Mesothelial cell of epicardium (in vitro differentiated cells): ENCODE data around the gene POLG. TPM values are rescaled to one million over a fixed set of nuclear protein-coding genes. Genes with fewer than 3 reads are reported as not detected.
A peak's percentile ranks its signal among the peaks of the same experiment; 100 is the strongest.

Source experiments
- DNase-seq, 2 experiments: peaks; one replicate each; pipeline ENCODE4 v3.0.0; 2021; ENCODE audit warnings: low spot score in 2 of 2; ENCODE audit not compliant: unreplicated experiment in 2 of 2
- H3K27ac Mint-ChIP-seq: 2 replicates; pipeline ENCODE4 v1.8.0; 2021; ENCODE audit warnings: mixed read lengths
- H3K27me3 Mint-ChIP-seq: 2 replicates; pipeline ENCODE4 v1.8.0; 2021; ENCODE audit warnings: low read depth, mixed read lengths
- H3K36me3 Mint-ChIP-seq: 2 replicates; pipeline ENCODE4 v1.8.0; 2021; ENCODE audit warnings: mixed read lengths
- H3K4me1 Mint-ChIP-seq: 2 replicates; pipeline ENCODE4 v1.8.0; 2021; ENCODE audit warnings: mixed read lengths
- H3K4me3 Mint-ChIP-seq: 2 replicates; pipeline ENCODE4 v1.8.0; 2021; ENCODE audit warnings: mild to moderate bottlenecking, moderate library complexity, mixed read lengths
- H3K9me3 Mint-ChIP-seq: 2 replicates; pipeline ENCODE4 v1.8.0; 2021; ENCODE audit warnings: mixed read lengths
- CTCF ChIP-seq: fragments of 200-600 bp; sonication (generic); IDR thresholded peaks from one replicate; pipeline ENCODE4 v1.5.0; 2021; ENCODE audit warnings: antibody characterized with exemption; ENCODE audit not compliant: unreplicated experiment
- total RNA-seq: library from RNA; stranded (reverse); gene quantifications from 3 replicates; pipeline ENCODE4 v1.2.1, GENCODE V29; 2021

The POLG gene
- total RNA-seq, 1 donor from 2014 or later: 68.2 TPM

DNA sequence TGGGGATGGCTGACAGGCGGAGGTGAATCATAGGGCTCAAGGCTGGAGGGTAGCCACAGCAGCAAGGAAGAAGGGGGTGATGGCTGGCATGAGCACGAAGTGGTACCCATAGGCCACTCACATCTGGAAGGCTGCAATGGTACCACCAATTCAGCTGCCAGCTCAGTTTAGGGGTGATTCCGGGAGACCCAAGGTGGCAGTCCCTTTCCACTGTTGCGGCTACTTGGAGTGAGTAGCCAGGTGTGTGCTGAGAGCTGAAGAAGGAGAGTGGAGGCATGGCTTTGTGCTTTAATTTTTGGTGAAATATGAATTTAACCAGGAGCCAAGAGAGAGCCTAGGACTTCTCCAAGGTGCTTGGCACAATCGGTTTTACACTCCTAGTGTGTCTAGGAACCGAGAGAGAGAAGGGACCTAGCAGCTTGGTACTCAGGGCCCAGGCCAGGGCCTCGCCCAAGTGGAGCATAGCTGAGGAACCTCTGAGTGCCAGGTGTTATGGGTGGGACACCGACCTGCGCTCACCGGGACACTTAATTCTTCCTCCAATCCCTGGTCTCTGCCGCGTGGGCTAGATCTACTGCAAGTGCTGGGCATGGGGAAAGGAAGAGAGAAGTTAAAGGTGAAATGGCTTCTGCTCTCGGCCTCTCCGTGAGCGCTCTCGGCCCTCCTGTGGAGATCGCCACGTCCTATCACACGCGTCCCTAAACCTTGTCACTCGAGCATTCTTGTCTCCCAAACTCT lies 32.2 kb upstream of the POLG start:
- Mint-ChIP-seq H3K27ac (no peak overlapping the region), H3K27me3 (peaks cover 94% of the 10 kb centered on the region), H3K4me3 (peak overlapping the region; percentile 26), H3K4me1 (peaks cover 7% of the 10 kb centered on the region), H3K36me3 (no peaks in the 10 kb centered on the region), H3K9me3 (no peaks in the 10 kb centered on the region)
- no peak for TF ChIP-seq CTCF
- no peak for DNase-seq

DNA sequence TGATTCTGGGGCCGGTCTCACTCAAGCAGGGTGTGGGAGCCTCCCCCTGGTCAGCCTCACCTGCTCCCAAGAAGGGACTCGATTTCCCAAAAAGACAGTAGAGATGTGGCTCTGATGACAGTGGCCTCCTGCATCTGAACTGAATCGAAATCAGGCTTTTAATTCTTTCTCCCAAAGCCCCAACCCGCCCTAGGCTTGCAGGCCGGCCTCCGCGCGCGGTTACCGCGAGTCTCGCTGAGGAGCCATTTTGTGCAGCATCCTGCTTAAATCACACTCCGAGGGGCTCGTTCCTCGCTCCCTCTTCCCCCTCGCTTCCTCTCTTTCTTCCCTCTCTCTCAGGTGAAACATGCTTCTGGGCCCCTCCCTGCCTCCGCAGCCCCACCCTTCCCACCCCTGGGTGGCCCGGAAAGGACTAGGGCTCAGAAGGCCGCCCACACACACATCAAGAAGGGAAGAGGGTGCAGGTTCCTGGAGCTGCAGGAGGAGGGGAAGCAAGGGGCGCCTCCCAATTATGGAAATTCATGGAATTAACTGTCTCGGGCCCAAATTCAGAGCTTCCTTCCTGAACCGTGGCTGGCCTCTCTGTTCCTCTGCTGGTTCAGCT lies 30.9 kb upstream of the POLG start:
- H3K9me3 Mint-ChIP-seq: no peaks in the 10 kb centered on the region
- no peak overlapping the region for H3K4me3 Mint-ChIP-seq
- no peak for DNase-seq
- peaks cover 96% of the 10 kb centered on the region for H3K27me3 Mint-ChIP-seq
- peaks cover 9% of the 10 kb centered on the region for H3K4me1 Mint-ChIP-seq
- H3K27ac Mint-ChIP-seq: no peak overlapping the region
- no peak for TF ChIP-seq CTCF
- H3K36me3 Mint-ChIP-seq: no peaks in the 10 kb centered on the region

DNA sequence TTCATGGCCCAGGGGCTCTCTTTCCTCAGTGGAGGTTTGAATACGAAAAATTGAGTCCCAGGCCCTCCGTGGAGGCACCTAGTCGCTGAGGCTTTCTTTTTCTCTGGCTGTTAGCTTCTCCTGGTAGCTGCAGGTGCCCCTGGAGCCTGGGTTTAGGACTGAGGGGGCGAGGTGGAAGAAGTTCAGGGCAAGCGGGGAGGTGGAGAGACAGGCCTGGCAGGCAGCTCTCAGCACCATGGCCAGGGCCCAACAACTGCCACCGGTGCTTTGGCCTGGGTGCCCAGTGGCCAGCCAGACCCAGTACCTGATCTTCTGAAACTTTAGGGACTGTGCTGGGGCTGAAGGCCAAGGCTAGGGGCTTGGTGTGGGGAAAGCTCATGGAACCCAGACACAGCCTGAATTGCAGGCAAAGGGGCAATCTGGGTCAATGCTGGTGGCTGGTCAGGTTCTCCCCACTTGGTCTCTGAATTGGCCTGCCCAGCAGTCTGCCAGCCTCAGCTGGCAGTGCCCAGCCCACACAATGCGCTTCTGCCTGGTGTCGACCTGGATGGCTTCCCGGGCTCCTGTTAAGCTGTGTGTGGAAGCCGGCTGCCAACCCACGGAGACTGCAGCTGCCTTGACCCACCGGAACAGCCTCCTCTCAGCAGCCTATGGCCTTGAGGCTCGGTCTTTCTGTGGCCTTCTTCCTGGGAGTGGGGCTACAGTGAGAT lies 30.3 kb upstream of the POLG start:
- no peaks in the 10 kb centered on the region for H3K36me3 Mint-ChIP-seq
- no peak for DNase-seq
- peaks cover 96% of the 10 kb centered on the region for H3K27me3 Mint-ChIP-seq
- no peaks in the 10 kb centered on the region for H3K9me3 Mint-ChIP-seq
- no peak overlapping the region for H3K4me3 Mint-ChIP-seq
- peaks cover 9% of the 10 kb centered on the region for H3K4me1 Mint-ChIP-seq
- no peak overlapping the region for H3K27ac Mint-ChIP-seq
- TF ChIP-seq CTCF: no peak

- no peaks in the 10 kb centered on the region for H3K9me3 Mint-ChIP-seq
- peaks cover 9% of the 10 kb centered on the region for H3K4me1 Mint-ChIP-seq
- no peaks in the 10 kb centered on the region for H3K36me3 Mint-ChIP-seq
- peaks cover 96% of the 10 kb centered on the region for H3K27me3 Mint-ChIP-seq
- H3K4me3 Mint-ChIP-seq: no peak overlapping the region
- H3K27ac Mint-ChIP-seq: no peak overlapping the region
- TF ChIP-seq CTCF: no peak
- DNase-seq: no peak
These were observed 29.7 kb upstream of the POLG start for GRCh38 chr15:89364341-89364740.

GRCh38 chr15:89363770-89364169 lies 29.1 kb upstream of the POLG start:
- Mint-ChIP-seq H3K27me3 (peaks cover 95% of the 10 kb centered on the region), H3K4me1 (peaks cover 7% of the 10 kb centered on the region), H3K4me3 (no peak overlapping the region), H3K36me3 (no peaks in the 10 kb centered on the region), H3K9me3 (no peaks in the 10 kb centered on the region), H3K27ac (no peak overlapping the region)
- TF ChIP-seq CTCF: no peak
- DNase-seq: no peak
